WERI-Rb-1 (cell line): ENCODE results near the gene PARD3B.

Experiments used
- DNase-seq: peaks from one replicate; pipeline ENCODE4 v3.0.0-alpha.2; 2020
- H3K27ac ChIP-seq: fragments of 250-450 bp; sonication (Bioruptor Pico); 2 replicates; pipeline ENCODE4 v1.5.1; 2020; ENCODE audit warnings: mild to moderate bottlenecking, moderate library complexity
- H3K27me3 ChIP-seq: fragments of 250-450 bp; sonication (Bioruptor Pico); 2 replicates; pipeline ENCODE4 v1.5.1; 2021; ENCODE audit warnings: mild to moderate bottlenecking, low read depth, moderate library complexity; ENCODE audit not compliant: insufficient read depth, severe bottlenecking
- H3K36me3 ChIP-seq: fragments of 250-450 bp; sonication (Bioruptor Pico); 2 replicates; pipeline ENCODE4 v1.5.1; 2020; ENCODE audit warnings: mild to moderate bottlenecking, moderate library complexity
- H3K4me3 ChIP-seq: 2 replicates; pipeline ENCODE4 v1.5.1; 2011; ENCODE audit warnings: low read depth, mild to moderate bottlenecking, control low read depth, low read length
- H3K9me3 ChIP-seq: fragments of 250-450 bp; sonication (Bioruptor Pico); 2 replicates; pipeline ENCODE4 v1.5.1; 2021; ENCODE audit warnings: mild to moderate bottlenecking, moderate library complexity; ENCODE audit not compliant: severe bottlenecking
- CTCF ChIP-seq: IDR thresholded peaks from 2 replicates; pipeline ENCODE4 v1.5.1; 2011; ENCODE audit warnings: low read depth, mild to moderate bottlenecking, control low read depth, inconsistent platforms, low read length

PARD3B gene

GRCh38 chr2:205288686-205289085 lies 743.4 kb downstream of the PARD3B start:
- no peak overlapping the region for H3K4me3 ChIP-seq

GRCh38 chr2:205290299-205290698 lies 745.0 kb downstream of the PARD3B start:
- no peak for TF ChIP-seq CTCF
- no peaks in the 10 kb centered on the region for H3K36me3 ChIP-seq
- no peak for DNase-seq
- no peaks in the 10 kb centered on the region for H3K27me3 ChIP-seq
- no peak overlapping the region for H3K4me3 ChIP-seq
- H3K9me3 ChIP-seq, result no peaks in the 10 kb centered on the region
- no peak overlapping the region for H3K27ac ChIP-seq

More at GRCh38 chr2:205288686-205289085, 743.4 kb downstream of the PARD3B start:
- H3K9me3 ChIP-seq, result no peaks in the 10 kb centered on the region
- H3K36me3 ChIP-seq, result no peaks in the 10 kb centered on the region
- TF ChIP-seq CTCF, result no peak
- H3K27ac ChIP-seq, result no peak overlapping the region
- no peak for DNase-seq
- no peaks in the 10 kb centered on the region for H3K27me3 ChIP-seq

- Histone ChIP-seq H3K27ac (no peak overlapping the region), H3K36me3 (no peaks in the 10 kb centered on the region), H3K4me3 (no peak overlapping the region), H3K27me3 (no peaks in the 10 kb centered on the region), H3K9me3 (no peaks in the 10 kb centered on the region)
- no peak for TF ChIP-seq CTCF
- DNase-seq, result no peak
Observed at GRCh38 chr2:205292665-205293295, 747.5 kb downstream of the PARD3B start.

GRCh38 chr2:205293559-205293958 lies 748.3 kb downstream of the PARD3B start:
- Histone ChIP-seq H3K4me3 (no peak overlapping the region), H3K27me3 (no peaks in the 10 kb centered on the region), H3K27ac (no peak overlapping the region), H3K36me3 (no peaks in the 10 kb centered on the region), H3K9me3 (no peaks in the 10 kb centered on the region)
- no peak for DNase-seq
- no peak for TF ChIP-seq CTCF

GRCh38 chr2:205296959-205297358 lies 751.7 kb downstream of the PARD3B start:
- H3K36me3 ChIP-seq, result no peaks in the 10 kb centered on the region
- H3K27ac ChIP-seq, result no peak overlapping the region
- no peak for TF ChIP-seq CTCF
- H3K4me3 ChIP-seq, result no peak overlapping the region
- no peak for DNase-seq
- H3K9me3 ChIP-seq, result no peaks in the 10 kb centered on the region
- no peaks in the 10 kb centered on the region for H3K27me3 ChIP-seq

GRCh38 chr2:205297368-205297767 lies 752.1 kb downstream of the PARD3B start:
- no peaks in the 10 kb centered on the region for H3K27me3 ChIP-seq
- H3K9me3 ChIP-seq, result no peaks in the 10 kb centered on the region
- H3K36me3 ChIP-seq, result no peaks in the 10 kb centered on the region
- TF ChIP-seq CTCF, result no peak
- DNase-seq, result no peak
- no peak overlapping the region for H3K4me3 ChIP-seq
- no peak overlapping the region for H3K27ac ChIP-seq
